Femur (tissue), 1 donor: ENCODE data around the gene GJA9.
"Not testable (repeated sequence)": the region's sequence is repeated elsewhere in the genome, so short reads cannot be mapped to it uniquely, and the experiment has no call there.

Source experiments
- DNase-seq: peaks from one replicate; pipeline ENCODE4 v3.0.0-alpha.2; 2017

Gene GJA9

GRCh38 chr1:38881487-38881886 lies at the start of gene GJA9:
Gene GJA9 (minus strand): TSS chr1:38881587. CDS start chr1:38876098, 5,489 bp downstream.
- no peak for DNase-seq

- peak; percentile 81 for DNase-seq
Observed at GRCh38 chr1:38929476-38929875, 48.1 kb upstream of the GJA9 start.

- DNase-seq: no peak
Observed at GRCh38 chr1:38929054-38929453, 47.7 kb upstream of the GJA9 start.

- DNase-seq: no peak
Observed at GRCh38 chr1:38926091-38926490, 44.7 kb upstream of the GJA9 start.

GRCh38 chr1:38925391-38925790 lies 44.0 kb upstream of the GJA9 start:
- DNase-seq: no peak

- no peak for DNase-seq
Observed at GRCh38 chr1:38923607-38924006, 42.2 kb upstream of the GJA9 start.

- DNase-seq: no peak
Observed at GRCh38 chr1:38919130-38919529, 37.7 kb upstream of the GJA9 start.

GRCh38 chr1:38918568-38918967 lies 37.2 kb upstream of the GJA9 start:
- DNase-seq: no peak

GRCh38 chr1:38917772-38918171 lies 36.4 kb upstream of the GJA9 start:
- DNase-seq: no peak

GRCh38 chr1:38917337-38917736 lies 36.0 kb upstream of the GJA9 start:
- DNase-seq: no peak

- DNase-seq: no peak
Observed at GRCh38 chr1:38915352-38915948, 34.1 kb upstream of the GJA9 start.

- DNase-seq: not testable (repeated sequence)
Observed at GRCh38 chr1:38914908-38915307, 33.5 kb upstream of the GJA9 start.

- no peak for DNase-seq
Observed at GRCh38 chr1:38908821-38909220, 27.4 kb upstream of the GJA9 start.

- no peak for DNase-seq
Observed at GRCh38 chr1:38905985-38906384, 24.6 kb upstream of the GJA9 start.

GRCh38 chr1:38899560-38899959 lies 18.2 kb upstream of the GJA9 start:
- no peak for DNase-seq

GRCh38 chr1:38898653-38899230 lies 17.4 kb upstream of the GJA9 start:
- no peak for DNase-seq

GRCh38 chr1:38896169-38896568 lies 14.8 kb upstream of the GJA9 start:
- DNase-seq: no peak

- DNase-seq: no peak
Observed at GRCh38 chr1:38892976-38893375, 11.6 kb upstream of the GJA9 start.

- no peak for DNase-seq
Observed at GRCh38 chr1:38891753-38892152, 10.4 kb upstream of the GJA9 start.

- no peak for DNase-seq
Observed at GRCh38 chr1:38889589-38889988, 8.2 kb upstream of the GJA9 start.

- no peak for DNase-seq
Observed at GRCh38 chr1:38888423-38889333, 7.3 kb upstream of the GJA9 start.

- DNase-seq: no peak
Observed at GRCh38 chr1:38885092-38885491, 3.7 kb upstream of the GJA9 start.

- DNase-seq: no peak
Observed at GRCh38 chr1:38875811-38876210, 5.6 kb downstream of the GJA9 start.
